ENCODE results near the gene BBS4. TPM values are rescaled to one million over a fixed set of nuclear protein-coding genes. Genes with fewer than 3 reads are reported as not detected.
A peak's percentile ranks its signal among the peaks of the same experiment; 100 is the strongest.

The BBS4 gene
- total and polyA plus RNA-seq, 4 donors = 42.3 to 48.4 (median 45.1) TPM

- H3K27ac ChIP-seq (ENCODE audit: low read depth, low read length) = no peak overlapping the region
- WGBS (ENCODE audit: insufficient coverage) = 67% methylated on average over 3 of the region's 4 CpGs
- no peaks in the 10 kb centered on the region for H3K36me3 ChIP-seq (ENCODE audit: control insufficient read depth, insufficient read depth, low read length)
- no peak overlapping the region for H3K4me3 ChIP-seq (ENCODE audit: low read depth, low read length)
- H3K4me1 ChIP-seq (ENCODE audit: control insufficient read depth, insufficient read depth, low read length) = peaks cover 32% of the 10 kb centered on the region
- DNase-seq (ENCODE audit: low read depth in 4 of 6, low spot score in 6 of 6) = no peak
- no peaks in the 10 kb centered on the region for H3K9me3 ChIP-seq (ENCODE audit: control insufficient read depth, insufficient read depth, low read length)
- H3K27me3 ChIP-seq (ENCODE audit: control insufficient read depth, insufficient read depth, low read length) = no peaks in the 10 kb centered on the region
Observed at GRCh38 chr15:72786242-72786641, 100.2 kb downstream of the BBS4 start.

- 83% methylated on average over 4 of the region's 8 CpGs for WGBS (ENCODE audit: insufficient coverage)
- no peak overlapping the region for H3K27ac ChIP-seq (ENCODE audit: low read depth, low read length)
- DNase-seq (ENCODE audit: low read depth in 4 of 6, low spot score in 6 of 6) = peak in 1 of 6 donors; percentile 9
- no peaks in the 10 kb centered on the region for H3K9me3 ChIP-seq (ENCODE audit: control insufficient read depth, insufficient read depth, low read length)
- H3K4me1 ChIP-seq (ENCODE audit: control insufficient read depth, insufficient read depth, low read length) = peaks cover 30% of the 10 kb centered on the region
- no peaks in the 10 kb centered on the region for H3K27me3 ChIP-seq (ENCODE audit: control insufficient read depth, insufficient read depth, low read length)
- H3K36me3 ChIP-seq (ENCODE audit: control insufficient read depth, insufficient read depth, low read length) = no peaks in the 10 kb centered on the region
- H3K4me3 ChIP-seq (ENCODE audit: low read depth, low read length) = no peak overlapping the region
Observed at GRCh38 chr15:72786676-72787345, 100.8 kb downstream of the BBS4 start.

GRCh38 chr15:72787526-72787925 is 101.5 kb downstream of the BBS4 start:
- no CpG with 5 or more reads among the region's 1 CpG for WGBS (ENCODE audit: insufficient coverage)
- H3K4me1 ChIP-seq (ENCODE audit: control insufficient read depth, insufficient read depth, low read length) = peaks cover 24% of the 10 kb centered on the region
- no peak overlapping the region for H3K27ac ChIP-seq (ENCODE audit: low read depth, low read length)
- DNase-seq (ENCODE audit: low read depth in 4 of 6, low spot score in 6 of 6) = peak in 1 of 6 donors; percentile 65
- no peak overlapping the region for H3K4me3 ChIP-seq (ENCODE audit: low read depth, low read length)
- H3K9me3 ChIP-seq (ENCODE audit: control insufficient read depth, insufficient read depth, low read length) = no peaks in the 10 kb centered on the region
- H3K36me3 ChIP-seq (ENCODE audit: control insufficient read depth, insufficient read depth, low read length) = no peaks in the 10 kb centered on the region
- H3K27me3 ChIP-seq (ENCODE audit: control insufficient read depth, insufficient read depth, low read length) = no peaks in the 10 kb centered on the region

Small RNA genes lying within 50 kb of the gene (small RNA-seq; reads per million reads assigned to genes)
- not detected for gene RN7SL853P (ENCODE audit: low replicate concordance)

Other genes with a start within 250 kb of the BBS4 start
- gene ARIH1, start 211.9 kb upstream of the BBS4 start, total RNA-seq = 10 to 100 TPM; 67.6 to 73.8 TPM
- 100 to 1,000 TPM; 141 to 179 TPM for gene ARIH1, start 211.9 kb upstream of the BBS4 start, polyA plus RNA-seq (ENCODE audit: insufficient read length in 2 of 2)
- gene GOLGA6B, start 31.5 kb upstream of the BBS4 start, total RNA-seq = under 1 TPM in 1 of 2 donors, not detected in 1; 0.11 TPM
- 1 to 10 TPM in 1 of 2 donors, not detected in 1; 1.3 TPM for gene GOLGA6B, start 31.5 kb upstream of the BBS4 start, polyA plus RNA-seq (ENCODE audit: insufficient read length in 2 of 2)
- gene HIGD2B, start within 50 bp of the BBS4 start, total RNA-seq = not detected
- gene HIGD2B, start within 50 bp of the BBS4 start, polyA plus RNA-seq (ENCODE audit: insufficient read length in 2 of 2) = not detected
- gene ADPGK, start 97.6 kb downstream of the BBS4 start, total RNA-seq = 10 to 100 TPM; 49.6 to 56.7 TPM
- gene ADPGK, start 97.6 kb downstream of the BBS4 start, polyA plus RNA-seq (ENCODE audit: insufficient read length in 2 of 2) = 10 to 100 TPM; 30.9 to 38.1 TPM

Measured in spinal cord (tissue), 10 donors.